Measurements from ENCODE around the gene GAB3. TPM values are rescaled to one million over a fixed set of nuclear protein-coding genes. Genes with fewer than 3 reads are reported as not detected.
"Not testable (repeated sequence)": the region's sequence is repeated elsewhere in the genome, so short reads cannot be mapped to it uniquely, and the experiment has no call there.

GAB3 gene
- total RNA-seq, 1 donor from 2014 or later = 1.7 TPM

DNA sequence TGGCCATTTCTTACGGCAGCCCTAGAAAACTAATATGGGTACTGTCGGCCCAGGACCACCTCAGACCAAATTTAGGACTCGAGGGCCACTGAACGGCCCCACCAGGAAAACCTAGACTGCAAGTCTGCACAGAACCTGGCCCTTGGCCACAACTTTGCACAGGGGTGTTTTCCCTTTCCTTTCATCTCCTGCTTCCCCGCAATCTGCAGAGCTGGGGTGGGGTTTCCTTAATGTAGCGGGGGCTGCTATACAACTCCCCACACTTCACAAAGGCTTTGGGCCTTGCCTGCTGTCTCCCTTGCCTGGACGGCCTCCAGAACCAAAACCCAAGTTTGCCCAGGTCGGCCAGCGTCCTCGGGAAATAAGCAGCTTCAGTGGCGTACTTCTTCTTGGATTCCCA lies 119.9 kb downstream of the GAB3 start:
- H2AFZ ChIP-seq (ENCODE audit: low read depth, low read length); H3K4me1 ChIP-seq (ENCODE audit: insufficient read depth, low read length); DNase-seq (ENCODE audit: low read depth); H3K36me3 Mint-ChIP-seq (ENCODE audit: low read depth, unreplicated experiment); H3K9me3 Mint-ChIP-seq (ENCODE audit: unreplicated experiment); H3K27ac Mint-ChIP-seq (ENCODE audit: unreplicated experiment); H3K4me2 ChIP-seq (ENCODE audit: low read length); H3K4me3 Mint-ChIP-seq (ENCODE audit: unreplicated experiment); H3K9me3 ChIP-seq (ENCODE audit: insufficient read depth, low read depth, low read length); H4K20me1 ChIP-seq (ENCODE audit: insufficient read depth, low read length); H3K27me3 ChIP-seq (ENCODE audit: insufficient read depth, low read length); H3K9ac ChIP-seq (ENCODE audit: low read length); H3K4me1 Mint-ChIP-seq (ENCODE audit: low read depth, unreplicated experiment); H3K27ac ChIP-seq (ENCODE audit: low read depth, low read length); H3K36me3 ChIP-seq (ENCODE audit: insufficient read depth, low read length); H3K4me3 ChIP-seq (ENCODE audit: insufficient read depth, low read depth, low read length); H3K79me2 ChIP-seq (ENCODE audit: insufficient read depth, low read length); H3K27me3 Mint-ChIP-seq (ENCODE audit: low read depth, unreplicated experiment); FAIRE-seq: not testable (repeated sequence)

DNA sequence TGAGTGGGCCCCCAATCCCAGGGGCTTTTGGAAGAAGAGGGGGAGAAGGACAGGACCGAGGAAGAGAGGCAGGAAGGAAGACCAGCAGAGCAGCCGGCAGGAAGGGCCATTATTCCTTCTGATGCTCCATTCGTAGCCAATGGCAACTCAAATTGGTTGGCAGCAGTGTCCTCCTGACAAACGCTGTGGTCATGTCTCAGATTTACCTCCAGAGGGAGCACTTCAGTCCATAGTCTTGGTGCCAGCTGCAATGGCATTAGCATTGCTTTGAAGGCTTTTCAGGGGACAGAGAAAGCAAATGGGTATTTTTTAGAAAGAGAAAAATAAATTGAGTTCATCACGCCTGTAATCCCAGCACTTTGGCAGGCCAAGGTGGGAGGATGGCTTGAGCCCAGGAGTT lies 121.9 kb downstream of the GAB3 start:
- H3K36me3 ChIP-seq (ENCODE audit: insufficient read depth, low read length); H3K4me3 ChIP-seq (ENCODE audit: insufficient read depth, low read depth, low read length); H3K36me3 Mint-ChIP-seq (ENCODE audit: low read depth, unreplicated experiment); FAIRE-seq; H3K4me1 Mint-ChIP-seq (ENCODE audit: low read depth, unreplicated experiment); H3K27me3 Mint-ChIP-seq (ENCODE audit: low read depth, unreplicated experiment); H3K9ac ChIP-seq (ENCODE audit: low read length); DNase-seq (ENCODE audit: low read depth); H3K4me3 Mint-ChIP-seq (ENCODE audit: unreplicated experiment); H3K27ac Mint-ChIP-seq (ENCODE audit: unreplicated experiment); H3K4me1 ChIP-seq (ENCODE audit: insufficient read depth, low read length); H3K4me2 ChIP-seq (ENCODE audit: low read length); H3K27ac ChIP-seq (ENCODE audit: low read depth, low read length); H2AFZ ChIP-seq (ENCODE audit: low read depth, low read length); H3K9me3 Mint-ChIP-seq (ENCODE audit: unreplicated experiment); H4K20me1 ChIP-seq (ENCODE audit: insufficient read depth, low read length); H3K9me3 ChIP-seq (ENCODE audit: insufficient read depth, low read depth, low read length); H3K79me2 ChIP-seq (ENCODE audit: insufficient read depth, low read length); H3K27me3 ChIP-seq (ENCODE audit: insufficient read depth, low read length): not testable (repeated sequence)

Other genes starting within 250 kb of the GAB3 start
- 20.9 and 26.1 TPM in 2 replicates for gene FAM3A, start 234.8 kb downstream of the GAB3 start, total RNA-seq
- 54.1 and 62.8 TPM in 2 replicates for gene G6PD, start 204.2 kb downstream of the GAB3 start, total RNA-seq
- gene IKBKG, start 203.5 kb downstream of the GAB3 start, total RNA-seq = 21.4 and 22.3 TPM in 2 replicates
- gene CTAG1A, start 165.9 kb downstream of the GAB3 start, total RNA-seq = not detected in 2 replicates
- not detected in 2 replicates for gene CTAG1B, start 131.8 kb downstream of the GAB3 start, total RNA-seq
- not detected in 2 replicates for gene CTAG2, start 97.5 kb downstream of the GAB3 start, total RNA-seq
- gene DKC1, start 11.8 kb upstream of the GAB3 start, total RNA-seq = 52.0 and 60.5 TPM in 2 replicates
- 8.3 and 9.0 TPM in 2 replicates for gene MPP1, start 54.4 kb upstream of the GAB3 start, total RNA-seq
- not detected in 2 replicates for gene SMIM9, start 83.6 kb upstream of the GAB3 start, total RNA-seq
- 24.8 and 25.6 TPM in 2 replicates for gene F8A1, start 135.3 kb upstream of the GAB3 start, total RNA-seq

All from astrocyte (in vitro differentiated cells and primary cell).